ENCODE measurements around the gene ASB18.

- no peak for TF ChIP-seq RNF2 (IDR thresholded peaks at IDR 0.05; ENCODE audit: borderline replicate concordance, low read depth, low read length, missing control alignments, poor library complexity, severe bottlenecking)
- no peak for TF ChIP-seq EP300 (IDR thresholded peaks at IDR 0.05; ENCODE audit: borderline replicate concordance in 1 of 2, low read depth in 2 of 2, low read length in 2 of 2)
- no peak for TF ChIP-seq ATF3 (IDR thresholded peaks at IDR 0.05; ENCODE audit: insufficient read depth, low read depth, low read length)
- no peak for TF ChIP-seq CTCF (IDR thresholded peaks at IDR 0.05; ENCODE audit: control extremely low read depth in 1 of 3, insufficient read depth in 1 of 3, low read depth in 1 of 3, low read length in 3 of 3)
- no peak for TF ChIP-seq USF2 (IDR thresholded peaks at IDR 0.05; ENCODE audit: low read length)
- TF ChIP-seq RXRA (IDR thresholded peaks at IDR 0.05; ENCODE audit: insufficient read depth, low read depth, low read length), result no peak
- TF ChIP-seq SIN3A (conservative IDR thresholded peaks at IDR 0.05 in 1 of 2, IDR thresholded peaks at IDR 0.05 in 1 of 2; ENCODE audit: low read depth in 1 of 2, low read length in 2 of 2), result no peak
- TF ChIP-seq FOSL1 (IDR thresholded peaks at IDR 0.05; ENCODE audit: insufficient read depth, low read depth, low read length), result no peak
- no peak for TF ChIP-seq CBX8 (IDR thresholded peaks at IDR 0.05; ENCODE audit: borderline replicate concordance, low read depth, low read length)
Measured at GRCh38 chr2:236238751-236239150, 25.5 kb downstream of the ASB18 start.

All from H1 (cell line).